Calu3 (cell line): ENCODE results near the gene RPS21. TPM values are rescaled to one million over a fixed set of nuclear protein-coding genes. Genes with fewer than 3 reads are reported as not detected.

Experiments used
- BruUV-seq: library from RNA; stranded (reverse); fragments of 400-500 nt; replicated peaks from 2 replicates; lab custom pipeline; 2021; lab: Mats Ljungman, UMichigan
- CTCF ChIA-PET: fragments of 300-600 bp; sonication (Branson Sonifier 250); formaldehyde crosslinking; loops from one replicate; lab custom pipeline; 2022; ENCODE audit warnings: antibody characterized with exemption; lab: Charles Lee
- DNase-seq: peaks from one replicate; pipeline ENCODE4 v3.0.0; 2022
- H3K27ac Mint-ChIP-seq: one replicate; pipeline ENCODE4 v1.8.0; 2022; ENCODE audit warnings: mixed read lengths; ENCODE audit not compliant: unreplicated experiment
- H3K27me3 Mint-ChIP-seq: one replicate; pipeline ENCODE4 v1.8.0; 2022; ENCODE audit warnings: mixed read lengths; ENCODE audit not compliant: unreplicated experiment
- H3K36me3 Mint-ChIP-seq: one replicate; pipeline ENCODE4 v1.8.0; 2022; ENCODE audit warnings: mild to moderate bottlenecking, moderate library complexity, mixed read lengths; ENCODE audit not compliant: insufficient read depth, unreplicated experiment
- H3K4me1 Mint-ChIP-seq: one replicate; pipeline ENCODE4 v1.8.0; 2022; ENCODE audit warnings: mild to moderate bottlenecking, low read depth, mixed read lengths; ENCODE audit not compliant: unreplicated experiment
- H3K4me3 Mint-ChIP-seq: one replicate; pipeline ENCODE4 v1.8.0; 2022; ENCODE audit warnings: mild to moderate bottlenecking, low read depth, moderate library complexity, mixed read lengths; ENCODE audit not compliant: unreplicated experiment
- H3K9me3 Mint-ChIP-seq: one replicate; pipeline ENCODE4 v1.8.0; 2022; ENCODE audit warnings: low read depth, mixed read lengths; ENCODE audit not compliant: unreplicated experiment
- intact Hi-C: fragments of 100-400 bp; cut with micrococcal nuclease; formaldehyde crosslinking; loops from one replicate; pipeline ENCODE4 v1.10.0; 2022; ENCODE audit not compliant: unreplicated experiment
- total RNA-seq: library from RNA; stranded (reverse); gene quantifications from 2 replicates; pipeline ENCODE4 v1.2.3, GENCODE V29; 2022
- TF ChIP-seq, protein P1 (sequence below): fragments of 200-600 bp; IDR thresholded peaks from one replicate; pipeline ENCODE4 v1.8.0; 2022; ENCODE audit warnings: antibody characterized with exemption; ENCODE audit not compliant: unreplicated experiment

RPS21 gene
- total RNA-seq, 1 experiment from 2014 or later = 1,936 TPM

DNA sequence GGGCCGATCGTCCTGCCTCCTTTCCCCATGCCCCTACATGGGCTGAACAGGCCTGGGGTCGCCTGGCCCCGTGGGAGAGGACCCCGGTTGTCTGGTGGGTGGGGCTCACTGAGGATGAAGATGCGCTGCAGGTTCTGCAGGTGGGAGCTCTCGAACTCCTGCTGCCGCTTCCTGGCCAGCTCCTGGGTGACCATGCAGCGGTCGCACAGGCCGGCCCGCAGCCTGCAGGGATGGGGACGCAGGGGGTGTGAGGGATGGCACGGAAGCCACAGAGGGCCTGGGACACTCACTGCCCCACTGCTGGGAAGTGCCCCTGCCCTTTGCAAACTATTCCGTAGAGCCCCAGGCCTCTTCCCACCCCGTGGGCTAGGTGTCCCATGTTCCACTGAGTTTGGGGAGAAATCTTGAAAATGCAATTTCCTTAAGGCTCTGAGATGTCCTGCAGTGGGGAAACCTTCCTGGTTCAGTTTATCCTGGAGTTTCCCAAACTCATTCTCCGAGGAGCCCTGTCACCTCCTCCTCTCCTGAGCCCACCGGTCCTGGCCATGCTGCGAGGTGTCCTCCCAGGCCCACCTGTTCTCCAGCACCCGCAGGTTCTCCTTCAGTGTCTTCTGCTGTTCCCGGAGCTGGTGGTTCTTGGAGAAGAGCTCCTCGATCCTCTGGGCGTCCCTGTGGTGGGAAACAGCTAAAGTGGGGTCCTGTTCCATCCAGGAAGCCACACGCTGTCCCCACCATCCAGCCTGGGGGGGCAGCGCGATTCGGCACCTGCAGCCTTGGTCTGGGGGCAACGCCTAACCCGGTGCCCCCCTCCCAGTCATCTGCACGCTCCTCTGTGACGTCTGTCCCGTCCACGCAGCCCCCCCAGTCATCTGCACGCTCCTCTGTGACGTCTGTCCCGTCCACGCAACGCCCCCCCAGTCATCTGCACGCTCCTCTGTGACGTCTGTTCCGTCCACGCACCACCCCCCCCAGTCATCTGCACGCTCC, 30.0 kb downstream of the RPS21 start:
- Mint-ChIP-seq H3K36me3 (peaks cover 6% of the 10 kb centered on the region), H3K4me1 (no peaks in the 10 kb centered on the region), H3K4me3 (no peak overlapping the region), H3K9me3 (peaks cover 2% of the 10 kb centered on the region), H3K27ac (no peak overlapping the region), H3K27me3 (peaks cover 41% of the 10 kb centered on the region)
- intact Hi-C loops = no loop called here
- CTCF ChIA-PET = interaction anchor here (0.6 kb wide), 1 partner anchor 454 kb away, joined by 3 read pairs; no protein-coding TSS in a partner anchor
- TF ChIP-seq, protein P1, sequence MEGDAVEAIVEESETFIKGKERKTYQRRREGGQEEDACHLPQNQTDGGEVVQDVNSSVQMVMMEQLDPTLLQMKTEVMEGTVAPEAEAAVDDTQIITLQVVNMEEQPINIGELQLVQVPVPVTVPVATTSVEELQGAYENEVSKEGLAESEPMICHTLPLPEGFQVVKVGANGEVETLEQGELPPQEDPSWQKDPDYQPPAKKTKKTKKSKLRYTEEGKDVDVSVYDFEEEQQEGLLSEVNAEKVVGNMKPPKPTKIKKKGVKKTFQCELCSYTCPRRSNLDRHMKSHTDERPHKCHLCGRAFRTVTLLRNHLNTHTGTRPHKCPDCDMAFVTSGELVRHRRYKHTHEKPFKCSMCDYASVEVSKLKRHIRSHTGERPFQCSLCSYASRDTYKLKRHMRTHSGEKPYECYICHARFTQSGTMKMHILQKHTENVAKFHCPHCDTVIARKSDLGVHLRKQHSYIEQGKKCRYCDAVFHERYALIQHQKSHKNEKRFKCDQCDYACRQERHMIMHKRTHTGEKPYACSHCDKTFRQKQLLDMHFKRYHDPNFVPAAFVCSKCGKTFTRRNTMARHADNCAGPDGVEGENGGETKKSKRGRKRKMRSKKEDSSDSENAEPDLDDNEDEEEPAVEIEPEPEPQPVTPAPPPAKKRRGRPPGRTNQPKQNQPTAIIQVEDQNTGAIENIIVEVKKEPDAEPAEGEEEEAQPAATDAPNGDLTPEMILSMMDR = no peak
- no TSS peak for BruUV-seq
- DNase-seq = no peak

DNA sequence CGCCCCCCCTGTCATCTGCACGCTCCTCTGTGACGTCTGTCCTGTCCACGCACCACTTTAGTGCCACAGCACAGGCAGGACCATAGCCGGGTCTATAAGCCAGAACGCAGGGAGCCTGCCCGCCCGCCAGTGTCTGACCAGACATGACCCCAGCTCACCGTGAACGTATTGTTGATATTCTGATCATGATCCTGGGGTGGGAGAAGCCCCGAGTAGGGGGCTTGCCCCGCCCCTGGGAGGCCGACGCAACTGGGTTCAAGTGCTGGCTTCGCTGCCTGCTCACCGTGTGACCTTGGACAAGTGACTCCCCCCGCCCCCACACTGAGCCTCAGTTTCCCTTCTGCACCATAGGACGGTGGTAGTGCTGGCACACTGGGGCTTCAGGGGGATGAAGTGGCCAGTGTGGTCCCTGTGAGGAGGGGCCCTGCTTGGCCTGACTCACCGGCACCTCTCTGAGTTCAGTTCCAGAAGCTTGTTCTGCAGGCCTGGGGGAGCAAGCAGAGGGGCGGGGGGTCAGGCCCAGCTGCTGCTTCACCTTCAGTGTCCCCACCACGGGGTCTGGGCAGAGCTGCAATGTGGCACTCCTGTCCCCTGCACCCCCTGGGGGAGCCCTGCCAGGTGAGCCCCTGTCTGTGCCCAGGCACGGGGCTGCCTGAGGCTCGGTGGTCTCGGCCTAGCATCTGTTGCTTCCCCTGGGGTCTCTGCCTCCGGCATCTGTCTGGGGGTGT, 31.2 kb downstream of the RPS21 start:
- Mint-ChIP-seq H3K4me1 (no peaks in the 10 kb centered on the region), H3K27me3 (peaks cover 41% of the 10 kb centered on the region), H3K4me3 (no peak overlapping the region), H3K9me3 (peaks cover 2% of the 10 kb centered on the region), H3K36me3 (peaks cover 6% of the 10 kb centered on the region), H3K27ac (no peak overlapping the region)
- no TSS peak for BruUV-seq
- TF ChIP-seq, protein P1 = no peak
- intact Hi-C loops = no loop called here
- no peak for DNase-seq
- CTCF ChIA-PET = interaction anchor here (0.6 to 2.0 kb wide), 3 partner anchors 9 to 137 kb away, joined by 3 to 8 read pairs (median 3); partner anchors contain the start of gene RBBP8NL

DNA sequence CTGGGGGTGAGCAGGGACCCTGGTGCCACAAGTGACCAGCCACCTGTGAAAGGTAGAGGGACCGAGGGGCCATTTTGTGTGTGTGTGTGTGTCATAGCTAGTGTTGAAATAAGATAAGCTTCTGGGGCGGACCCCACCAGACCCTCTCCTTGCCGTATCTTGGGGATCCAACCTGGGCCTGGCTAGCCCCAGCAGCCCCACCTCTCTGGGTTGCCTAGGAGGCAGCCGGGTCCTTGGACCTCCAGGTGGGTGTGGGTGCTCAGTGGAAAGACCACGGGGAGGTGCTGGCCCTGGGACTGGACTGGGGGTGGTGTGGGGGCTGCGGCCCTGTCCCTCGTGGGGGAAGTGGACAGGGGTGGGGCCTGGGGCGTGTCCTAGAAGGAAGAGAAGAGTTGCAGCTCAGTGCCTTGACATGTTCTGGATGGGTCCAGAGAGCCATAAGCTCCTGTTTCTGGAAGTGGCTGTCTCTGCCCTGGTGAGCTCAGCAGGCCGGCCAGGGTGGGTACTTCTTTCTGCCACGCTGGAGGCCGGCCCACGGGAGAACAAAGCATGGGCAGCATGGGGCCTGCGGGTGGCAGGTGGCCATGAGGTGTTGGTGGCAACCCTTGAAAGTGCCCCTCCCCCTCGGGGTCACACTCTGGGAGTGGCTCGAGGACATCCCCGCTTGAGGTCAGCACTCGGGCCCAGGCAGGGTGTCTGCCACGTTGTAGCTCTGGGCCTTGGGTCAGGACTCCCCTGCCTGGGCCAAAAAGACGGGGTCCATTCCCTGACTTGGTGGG, 32.0 kb downstream of the RPS21 start:
- CTCF ChIA-PET = interaction anchor here (1.1 to 2.0 kb wide), 2 partner anchors 8 to 9 kb away, joined by 3 to 8 read pairs; partner anchors contain the start of gene RBBP8NL
- Mint-ChIP-seq H3K36me3 (peaks cover 6% of the 10 kb centered on the region), H3K27ac (no peak overlapping the region)

More for the DNA sequence above, 32.0 kb downstream of the RPS21 start:
- intact Hi-C loops = no loop called here
- Mint-ChIP-seq H3K9me3 (peaks cover 2% of the 10 kb centered on the region), H3K4me1 (no peaks in the 10 kb centered on the region), H3K4me3 (no peak overlapping the region), H3K27me3 (peaks cover 41% of the 10 kb centered on the region)
- TF ChIP-seq, protein P1 = no peak
- no peak for DNase-seq
- no TSS peak for BruUV-seq
